Smooth muscle cell (in vitro differentiated cells): ENCODE results near the gene LINGO1. TPM values are rescaled to one million over a fixed set of nuclear protein-coding genes. Genes with fewer than 3 reads are reported as not detected.

ENCODE experiments used
- DNase-seq: peaks from one replicate; lab custom pipeline; 2025; ENCODE audit not compliant: unreplicated experiment; lab: John Stamatoyannopoulos, UW
- H2AFZ ChIP-seq: fragments of 200-600 bp; sonication (generic); 2 replicates; pipeline ENCODE4 v1.6.0; 2016; ENCODE audit warnings: antibody characterized with exemption, low read depth, mild to moderate bottlenecking
- H3F3A ChIP-seq: fragments of 200-600 bp; sonication (generic); 2 replicates; pipeline ENCODE4 v1.6.0; 2017; ENCODE audit warnings: antibody characterized with exemption, low read depth
- H3K27ac ChIP-seq: fragments of 200-600 bp; sonication (generic); 2 replicates; pipeline ENCODE4 v1.5.1; 2016; ENCODE audit warnings: low read depth, mild to moderate bottlenecking
- H3K27me3 ChIP-seq: fragments of 200-600 bp; sonication (generic); 2 replicates; pipeline ENCODE4 v1.6.1; 2016; ENCODE audit warnings: low read depth, mild to moderate bottlenecking
- H3K36me3 ChIP-seq: fragments of 200-600 bp; sonication (generic); 2 replicates; pipeline ENCODE4 v1.5.1; 2016; ENCODE audit warnings: low read depth
- H3K4me1 ChIP-seq: fragments of 200-600 bp; sonication (generic); 2 replicates; pipeline ENCODE4 v1.5.1; 2016; ENCODE audit warnings: low read depth
- H3K4me2 ChIP-seq: fragments of 200-600 bp; sonication (generic); 2 replicates; pipeline ENCODE4 v1.6.0; 2016; ENCODE audit warnings: mild to moderate bottlenecking
- H3K4me3 ChIP-seq: fragments of 200-600 bp; sonication (generic); 2 replicates; pipeline ENCODE4 v1.5.1; 2016; ENCODE audit warnings: mild to moderate bottlenecking
- H3K79me2 ChIP-seq: fragments of 200-600 bp; sonication (generic); 2 replicates; pipeline ENCODE4 v1.6.0; 2016; ENCODE audit warnings: low read depth, mild to moderate bottlenecking
- H3K9ac ChIP-seq: fragments of 200-600 bp; sonication (generic); 2 replicates; pipeline ENCODE4 v1.6.0; 2016; ENCODE audit warnings: low read depth
- H3K9me3 ChIP-seq: fragments of 200-600 bp; sonication (generic); replicated peaks from 2 replicates; pipeline ENCODE4 v1.5.1; 2016; ENCODE audit warnings: low read depth
- H4K20me1 ChIP-seq: fragments of 200-600 bp; sonication (generic); 2 replicates; pipeline ENCODE4 v1.6.0; 2016; ENCODE audit warnings: low read depth
- WGBS: methylation state at CpG from one replicate; pipeline ENCODE4 v1.1.7; 2016; ENCODE audit warnings: low lambda C conversion rate; 5-methylcytosine and 5-hydroxymethylcytosine counted together
- polyA plus RNA-seq: library from polyadenylated mRNA; unstranded; fragments of >200 nt; fragmentation: Nextera tagmentation; extraction: Ambion mirVana; gene quantifications from 2 replicates; pipeline ENCODE4 v1.2.1, GENCODE V29; 2016
- total RNA-seq: library from RNA; depleted of rRNA; stranded (reverse); fragments of >200 nt; gene quantifications from 2 replicates; pipeline ENCODE4 v1.2.3, GENCODE V29; 2014
- TF ChIP-seq, protein P1 (sequence below): fragments of 200-600 bp; sonication (generic); IDR thresholded peaks from 2 replicates; pipeline ENCODE4 v1.5.1; 2017; ENCODE audit warnings: borderline replicate concordance, mild to moderate bottlenecking, antibody characterized with exemption; ENCODE audit not compliant: insufficient read depth, poor library complexity, severe bottlenecking

The LINGO1 gene
- total and polyA plus RNA-seq, 2 experiments from 2014 or later = 3.5 to 13.4 TPM

DNA sequence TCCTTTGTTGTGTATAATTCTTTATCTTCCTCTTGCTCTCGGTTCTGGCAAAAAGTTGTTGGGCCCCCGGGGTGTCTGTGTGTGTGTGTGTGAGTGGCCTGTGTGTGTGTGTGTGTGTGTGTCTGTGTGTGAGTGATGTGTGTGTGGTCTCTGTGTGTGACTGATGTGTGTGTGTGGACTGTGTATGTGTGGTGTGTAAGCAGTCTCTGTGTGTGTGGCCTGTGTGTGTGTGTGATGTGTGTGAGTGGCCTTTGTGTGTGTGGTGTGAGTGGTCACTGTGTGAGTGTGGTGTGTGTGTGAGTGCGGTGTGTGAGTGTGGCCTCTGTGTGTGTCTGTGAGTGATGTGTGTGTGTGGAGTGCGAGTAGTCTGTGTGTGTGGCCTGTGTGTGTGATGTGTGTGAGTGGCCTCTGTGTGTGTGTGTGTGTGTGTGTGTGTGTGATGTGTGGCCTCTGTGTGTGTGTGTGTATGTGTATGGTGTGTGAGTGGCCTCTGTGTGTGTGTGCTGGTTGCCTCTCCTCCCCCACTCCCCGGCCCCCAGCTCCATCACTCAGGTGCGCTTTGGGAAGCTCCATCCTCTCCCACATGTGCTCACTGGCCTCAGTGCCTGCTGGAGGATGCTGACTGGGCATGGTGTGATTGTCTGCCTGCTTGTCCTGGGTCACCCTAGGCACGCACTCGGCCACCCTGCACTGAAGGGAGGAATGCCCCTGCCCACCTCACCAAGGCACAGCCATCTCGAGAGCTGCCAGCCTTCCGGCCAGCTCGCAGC is 8.8 kb downstream of the LINGO1 start:
- no peaks in the 10 kb centered on the region for H3K9me3 ChIP-seq
- DNase-seq = no peak
- no peaks in the 10 kb centered on the region for H3F3A ChIP-seq
- WGBS = 80% methylated on average over 8 of the region's 11 CpGs
- H3K27me3 ChIP-seq = no peaks in the 10 kb centered on the region
- no peaks in the 10 kb centered on the region for H3K79me2 ChIP-seq
- no peak overlapping the region for H3K4me3 ChIP-seq
- TF ChIP-seq, protein P1, sequence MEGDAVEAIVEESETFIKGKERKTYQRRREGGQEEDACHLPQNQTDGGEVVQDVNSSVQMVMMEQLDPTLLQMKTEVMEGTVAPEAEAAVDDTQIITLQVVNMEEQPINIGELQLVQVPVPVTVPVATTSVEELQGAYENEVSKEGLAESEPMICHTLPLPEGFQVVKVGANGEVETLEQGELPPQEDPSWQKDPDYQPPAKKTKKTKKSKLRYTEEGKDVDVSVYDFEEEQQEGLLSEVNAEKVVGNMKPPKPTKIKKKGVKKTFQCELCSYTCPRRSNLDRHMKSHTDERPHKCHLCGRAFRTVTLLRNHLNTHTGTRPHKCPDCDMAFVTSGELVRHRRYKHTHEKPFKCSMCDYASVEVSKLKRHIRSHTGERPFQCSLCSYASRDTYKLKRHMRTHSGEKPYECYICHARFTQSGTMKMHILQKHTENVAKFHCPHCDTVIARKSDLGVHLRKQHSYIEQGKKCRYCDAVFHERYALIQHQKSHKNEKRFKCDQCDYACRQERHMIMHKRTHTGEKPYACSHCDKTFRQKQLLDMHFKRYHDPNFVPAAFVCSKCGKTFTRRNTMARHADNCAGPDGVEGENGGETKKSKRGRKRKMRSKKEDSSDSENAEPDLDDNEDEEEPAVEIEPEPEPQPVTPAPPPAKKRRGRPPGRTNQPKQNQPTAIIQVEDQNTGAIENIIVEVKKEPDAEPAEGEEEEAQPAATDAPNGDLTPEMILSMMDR = no peak
- H3K9ac ChIP-seq = no peak overlapping the region
- no peaks in the 10 kb centered on the region for H3K36me3 ChIP-seq
- H3K4me1 ChIP-seq = peaks cover 32% of the 10 kb centered on the region
- no peak overlapping the region for H2AFZ ChIP-seq
- no peak overlapping the region for H3K27ac ChIP-seq
- H4K20me1 ChIP-seq = no peaks in the 10 kb centered on the region
- H3K4me2 ChIP-seq = no peak overlapping the region

DNA sequence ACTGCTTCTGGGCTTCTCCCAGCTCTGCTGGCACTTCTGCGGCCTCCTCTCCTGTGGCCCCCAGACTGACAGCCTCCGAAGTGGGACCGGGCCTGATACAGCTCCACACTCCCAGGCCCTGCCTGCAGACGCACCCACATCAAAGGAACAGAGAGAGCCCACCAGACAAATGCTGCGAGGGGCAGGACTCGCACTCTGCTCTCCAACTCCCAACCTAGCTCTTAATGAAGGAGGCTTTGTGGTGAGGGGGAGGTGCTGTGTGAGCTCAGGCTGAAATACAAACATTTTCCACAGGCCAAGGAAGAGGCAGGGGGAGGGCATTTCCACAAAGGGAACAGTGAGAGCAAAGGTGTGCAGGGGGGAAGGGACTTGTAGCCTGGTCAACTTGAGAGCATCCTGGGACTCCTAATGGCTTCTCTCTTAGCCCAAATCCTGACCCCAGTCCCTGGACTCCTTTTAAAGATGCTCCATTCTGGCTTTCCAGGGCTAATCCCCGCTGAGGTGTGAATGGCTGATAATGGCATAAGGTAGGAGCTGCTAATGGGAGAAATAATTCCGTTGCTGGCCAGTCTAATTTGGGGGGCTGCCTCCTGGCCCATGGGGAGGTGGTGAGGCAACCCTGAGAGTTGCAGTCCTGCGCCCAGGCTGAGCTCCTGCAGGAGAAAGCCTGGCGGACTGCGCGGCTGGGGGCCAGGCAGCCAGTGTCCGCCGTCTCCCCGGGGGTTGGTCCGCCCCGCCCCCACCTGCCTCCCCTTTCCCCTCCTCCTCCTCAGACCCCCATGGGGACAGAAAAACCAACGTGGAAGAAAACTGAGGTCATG is 9.6 kb downstream of the LINGO1 start:
- Histone ChIP-seq H3K9me3 (no peaks in the 10 kb centered on the region), H3K36me3 (no peaks in the 10 kb centered on the region), H3F3A (no peaks in the 10 kb centered on the region), H2AFZ (no peak overlapping the region), H3K4me1 (peaks cover 32% of the 10 kb centered on the region), H3K4me2 (peak overlapping the region; percentile 14), H3K27ac (no peak overlapping the region), H3K27me3 (no peaks in the 10 kb centered on the region), H3K4me3 (no peak overlapping the region), H3K79me2 (no peaks in the 10 kb centered on the region), H3K9ac (no peak overlapping the region), H4K20me1 (no peaks in the 10 kb centered on the region)
- 59% methylated on average over 18 of the region's 18 CpGs for WGBS
- TF ChIP-seq, protein P1 = no peak
- DNase-seq = no peak

DNA sequence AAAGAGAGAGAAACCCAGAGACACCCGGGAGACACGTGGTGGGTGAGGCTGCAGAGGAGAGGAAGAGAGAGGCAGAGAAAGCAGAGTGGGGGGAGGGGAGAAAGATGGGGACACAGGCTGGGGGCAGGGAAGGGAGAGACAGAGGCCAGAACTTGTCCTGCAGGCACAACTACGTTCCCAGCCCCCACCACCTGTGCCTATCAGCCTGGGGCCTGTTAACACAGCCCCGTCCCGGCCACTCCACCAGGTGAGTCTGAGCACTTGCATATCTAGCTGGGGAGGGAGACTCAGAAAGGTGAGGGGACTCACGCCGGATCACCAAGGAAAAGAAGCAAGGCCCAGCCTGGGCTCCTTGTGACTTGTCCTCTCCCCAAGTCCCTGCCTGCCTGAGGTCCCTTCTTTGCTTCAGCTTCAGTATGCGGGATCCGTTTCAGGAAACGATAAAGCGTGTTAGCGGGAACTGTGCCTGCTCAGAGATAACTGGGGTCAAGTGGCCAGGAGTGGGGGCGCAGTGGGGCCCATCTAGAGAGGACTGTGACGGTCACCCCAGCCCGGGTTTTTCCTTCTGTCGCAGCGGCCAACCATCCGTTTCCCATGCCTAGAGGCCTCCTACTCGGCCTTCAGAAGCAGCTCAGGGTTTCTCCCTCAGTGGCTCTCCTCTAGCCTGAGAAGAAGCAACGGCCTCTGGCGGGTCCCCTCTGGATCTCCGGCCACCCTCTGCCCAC is 10.3 kb downstream of the LINGO1 start:
- Histone ChIP-seq H3K27me3 (no peaks in the 10 kb centered on the region), H3K4me3 (no peak overlapping the region)

More for the DNA sequence above, 10.3 kb downstream of the LINGO1 start:
- H3K36me3 ChIP-seq = no peaks in the 10 kb centered on the region
- H3F3A ChIP-seq = no peaks in the 10 kb centered on the region
- H3K4me1 ChIP-seq = peaks cover 31% of the 10 kb centered on the region
- no peaks in the 10 kb centered on the region for H3K9me3 ChIP-seq
- peak overlapping the region; percentile 14 for H3K4me2 ChIP-seq
- no peak for DNase-seq
- H3K9ac ChIP-seq = no peak overlapping the region
- H3K27ac ChIP-seq = no peak overlapping the region
- no peaks in the 10 kb centered on the region for H3K79me2 ChIP-seq
- H4K20me1 ChIP-seq = no peaks in the 10 kb centered on the region
- H2AFZ ChIP-seq = peak overlapping the region; percentile 51
- WGBS = 43% methylated on average over 19 of the region's 22 CpGs
- TF ChIP-seq, protein P1 = no peak
